Stimulated activated CD8-positive, alpha-beta memory T cell treated with anti-CD3 and anti-CD28 coated beads, Interleukin-7, amount 100 ng/mL, for 1 hour (primary cell): ENCODE results near the gene SNX18.

Experiments used
- DNase-seq, 2 donors: peaks; one replicate each; pipeline ENCODE4 v3.0.0-alpha.2; 2020; ENCODE audit warnings: low read depth in 2 of 2

The SNX18 gene

GRCh38 chr5:54541823-54542783, 24.5 kb downstream of the SNX18 start:
- no peak for DNase-seq

DNA sequence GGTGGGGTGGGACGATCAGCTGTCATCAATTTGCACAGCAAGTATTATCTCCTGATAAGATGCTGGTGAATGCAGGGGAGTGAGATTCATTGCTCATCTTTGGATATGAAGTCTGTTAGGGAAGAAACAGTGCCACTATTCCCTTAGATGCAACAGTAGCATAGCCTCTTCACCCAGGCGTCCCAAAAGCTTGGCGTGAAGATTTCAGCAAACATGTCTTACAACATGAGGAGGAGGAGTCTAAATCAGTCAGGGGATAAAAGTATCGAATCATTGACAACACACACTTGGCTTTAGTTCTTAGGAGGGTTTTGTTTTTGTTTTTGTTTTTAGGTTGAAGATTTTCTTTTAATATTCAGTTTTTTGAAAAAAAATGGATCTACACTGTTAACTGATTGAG, 26.5 kb downstream of the SNX18 start:
- DNase-seq, result no peak

GRCh38 chr5:54545796-54546195, 28.2 kb downstream of the SNX18 start:
- DNase-seq, result no peak

DNA sequence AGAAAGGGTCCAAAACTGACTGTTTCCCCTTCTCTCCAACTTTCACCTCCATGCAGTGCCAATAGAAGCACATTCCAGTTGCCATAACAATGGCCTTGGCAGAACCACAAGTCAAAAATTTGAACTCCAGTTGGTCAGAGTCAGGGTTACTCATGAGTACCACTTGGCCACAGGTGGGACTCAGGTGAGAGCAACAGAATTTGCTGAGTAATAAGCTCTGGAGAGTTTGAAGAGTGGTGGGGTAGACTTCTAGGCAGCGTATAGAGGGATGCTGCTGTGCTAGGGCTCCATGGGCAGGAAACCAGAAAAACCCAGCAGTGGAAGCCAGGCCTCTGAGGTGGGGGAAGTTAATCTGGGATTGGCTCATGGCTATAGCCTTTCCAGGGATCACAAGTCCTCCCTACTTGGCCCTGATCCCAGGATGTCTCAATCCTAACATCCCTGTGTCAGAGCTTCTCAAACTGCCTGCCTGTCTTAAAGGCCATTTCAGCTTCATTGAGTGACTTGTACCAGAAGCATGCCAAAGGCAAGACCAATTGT, 30.2 kb downstream of the SNX18 start:
- DNase-seq, result no peak

DNA sequence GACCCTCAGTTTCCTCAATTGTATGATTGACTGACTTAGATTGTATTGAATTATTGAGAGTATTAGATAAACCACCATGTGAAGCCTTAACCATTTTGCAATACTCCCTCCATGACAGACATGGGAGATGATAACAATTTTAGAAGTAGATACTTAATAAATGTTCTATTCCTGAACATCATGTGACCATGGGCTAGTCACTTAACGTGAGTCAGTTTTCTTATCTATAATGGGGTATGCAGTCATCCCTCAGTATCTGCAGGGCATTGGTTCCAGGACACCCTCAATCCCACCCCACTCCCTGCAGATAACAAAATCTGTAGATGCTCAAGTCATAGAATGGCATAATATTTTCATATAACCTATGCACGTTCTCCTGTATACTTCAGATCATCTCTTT, 31.0 kb downstream of the SNX18 start:
- DNase-seq, result no peak

GRCh38 chr5:54551292-54551691, 33.7 kb downstream of the SNX18 start:
- no peak for DNase-seq

DNA sequence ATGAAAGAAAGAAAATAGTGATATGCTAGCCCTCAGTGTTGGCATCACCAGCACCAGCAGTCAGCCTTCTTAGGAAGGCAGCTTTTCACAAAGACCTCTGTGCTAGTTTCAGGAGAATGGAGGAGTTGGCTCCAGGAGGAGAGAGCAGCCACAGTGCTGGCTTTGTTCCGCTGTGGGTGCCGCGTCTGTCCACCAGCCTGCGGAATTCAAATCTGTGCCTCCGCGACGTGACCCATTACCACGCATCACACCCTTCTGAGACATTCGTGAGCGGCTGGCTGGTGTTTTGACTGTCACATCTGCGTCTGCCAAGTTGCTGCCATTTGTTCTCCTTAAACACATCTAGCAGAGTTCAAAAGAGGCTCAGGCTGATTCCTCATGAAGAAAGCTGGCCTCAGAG, 34.4 kb downstream of the SNX18 start:
- DNase-seq, result no peak

DNA sequence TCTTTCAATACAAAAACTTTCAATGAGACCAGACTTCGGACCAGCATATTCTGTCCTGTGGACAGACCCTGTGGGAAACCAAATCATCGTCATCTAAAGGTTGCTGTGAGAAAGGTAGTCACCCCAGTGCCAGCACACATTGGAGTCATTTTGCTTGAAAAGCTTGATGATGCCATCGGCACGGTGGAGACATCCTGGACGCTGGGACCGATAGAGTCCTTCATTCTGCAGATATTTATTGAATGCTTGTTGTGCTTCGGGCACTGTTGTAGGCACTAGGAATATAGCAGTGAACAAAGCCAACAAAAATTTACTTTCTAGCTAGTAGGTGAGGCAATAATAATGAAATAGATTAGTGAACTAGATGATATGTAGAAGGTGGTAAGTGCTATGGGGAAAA, 34.9 kb downstream of the SNX18 start:
- no peak for DNase-seq

- no peak for DNase-seq
Observed at GRCh38 chr5:54553659-54554207, 36.2 kb downstream of the SNX18 start.

DNA sequence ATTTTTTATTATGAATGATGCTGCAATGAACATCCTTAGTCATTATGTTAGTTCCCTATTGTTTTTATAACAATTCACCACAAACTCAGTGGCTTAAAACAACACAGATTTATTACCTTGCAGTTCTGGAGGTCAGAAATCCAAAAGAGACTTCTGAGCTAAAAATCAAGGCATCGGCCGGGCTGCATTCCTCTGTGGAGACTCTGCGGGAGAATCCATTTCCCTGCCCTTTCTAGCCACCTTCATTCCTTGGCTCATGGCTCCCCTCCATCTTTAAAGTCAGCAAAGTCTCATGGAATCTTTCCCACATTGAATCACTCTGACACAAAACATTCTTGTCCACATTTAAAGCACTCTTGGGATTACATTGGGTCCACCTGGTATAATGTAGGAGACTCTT, 38.6 kb downstream of the SNX18 start:
- no peak for DNase-seq

DNA sequence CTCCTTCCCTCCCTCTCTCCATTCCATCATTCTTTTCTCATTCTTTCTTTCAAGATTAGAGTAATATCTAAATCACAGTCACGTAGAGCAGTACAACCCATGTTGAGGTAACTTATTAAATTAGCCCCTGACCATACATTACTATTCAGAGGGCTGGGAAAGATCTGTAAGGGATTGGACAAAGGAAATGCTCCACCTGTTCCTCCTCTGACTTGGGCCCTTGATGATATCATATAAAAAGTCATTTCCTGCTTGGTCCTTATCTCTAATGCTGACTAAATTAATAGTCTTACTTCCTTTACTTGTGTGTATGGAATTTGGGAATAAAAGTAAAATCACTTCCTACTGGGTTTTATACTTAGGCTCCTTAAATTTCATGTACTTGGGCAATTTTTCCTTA, 40.8 kb downstream of the SNX18 start:
- DNase-seq, result no peak

DNA sequence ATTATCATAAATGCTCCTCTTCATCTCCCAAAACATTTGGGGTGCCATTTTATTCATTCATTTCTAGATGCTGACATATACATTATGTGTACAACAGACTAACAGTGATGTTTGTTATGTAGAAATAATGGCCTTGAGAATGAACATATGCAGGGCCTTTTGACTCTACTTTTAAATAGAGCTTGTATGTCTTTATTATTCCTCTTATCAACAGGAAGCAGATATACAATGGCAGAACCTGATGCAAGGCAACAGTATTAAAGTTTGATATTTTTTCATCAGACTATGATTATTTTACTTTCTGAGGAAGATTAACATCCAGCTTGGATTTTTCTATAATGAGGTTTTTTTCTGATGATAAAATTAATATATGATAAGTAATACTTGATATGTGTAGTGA, 44.1 kb downstream of the SNX18 start:
- no peak for DNase-seq

DNA sequence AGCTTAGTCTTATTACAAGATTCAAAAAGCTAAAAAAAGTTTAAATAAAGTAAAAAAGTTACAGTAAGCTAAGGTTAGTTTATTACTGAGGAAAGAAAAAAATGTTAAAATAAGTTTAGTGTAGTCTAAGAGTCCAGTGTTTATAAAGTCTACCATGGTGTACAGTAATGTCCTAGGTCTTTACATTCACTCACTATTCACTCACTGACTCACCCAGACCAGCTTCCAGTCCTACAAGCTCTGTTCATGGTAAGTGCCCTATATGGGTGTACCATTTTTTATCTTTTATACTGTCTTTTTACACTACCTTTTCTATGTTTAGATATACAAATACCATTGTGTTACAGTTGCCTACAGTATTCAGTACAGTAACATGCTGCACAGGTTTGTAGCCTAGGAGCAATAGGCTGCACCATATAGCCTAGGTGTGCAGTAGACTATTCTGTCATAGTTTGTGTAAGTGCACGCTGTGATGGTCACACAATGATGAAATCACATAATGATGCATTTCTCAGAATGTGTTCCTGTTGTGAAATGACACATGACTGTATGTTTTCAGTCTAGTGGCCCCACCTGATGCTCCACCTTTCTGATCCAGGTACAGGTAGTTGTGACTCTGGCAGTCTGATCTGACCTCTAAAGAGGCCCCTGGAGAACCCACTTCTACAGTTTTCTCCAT, 45.7 kb downstream of the SNX18 start:
- DNase-seq, result no peak

DNA sequence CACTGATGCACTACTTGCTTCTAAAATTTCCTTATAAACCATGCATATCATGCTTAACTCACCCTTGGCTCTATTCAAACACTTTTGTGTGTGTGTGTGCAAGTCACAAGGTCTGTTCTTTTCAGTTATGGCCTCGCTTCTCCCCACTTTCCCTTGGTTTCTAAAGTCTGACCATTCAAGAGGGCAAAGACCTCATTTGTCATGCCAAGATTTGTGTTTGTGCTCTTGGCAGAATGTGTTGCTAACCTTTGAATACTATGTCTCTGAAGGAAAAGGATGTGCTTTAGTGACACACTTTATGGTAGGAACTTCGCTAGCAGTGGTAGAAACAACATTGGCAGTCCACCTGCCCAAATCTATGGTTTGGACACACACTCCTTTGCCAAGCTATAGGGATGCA, 50.4 kb downstream of the SNX18 start:
- no peak for DNase-seq

GRCh38 chr5:54570916-54571315, 53.4 kb downstream of the SNX18 start:
- DNase-seq, result no peak

DNA sequence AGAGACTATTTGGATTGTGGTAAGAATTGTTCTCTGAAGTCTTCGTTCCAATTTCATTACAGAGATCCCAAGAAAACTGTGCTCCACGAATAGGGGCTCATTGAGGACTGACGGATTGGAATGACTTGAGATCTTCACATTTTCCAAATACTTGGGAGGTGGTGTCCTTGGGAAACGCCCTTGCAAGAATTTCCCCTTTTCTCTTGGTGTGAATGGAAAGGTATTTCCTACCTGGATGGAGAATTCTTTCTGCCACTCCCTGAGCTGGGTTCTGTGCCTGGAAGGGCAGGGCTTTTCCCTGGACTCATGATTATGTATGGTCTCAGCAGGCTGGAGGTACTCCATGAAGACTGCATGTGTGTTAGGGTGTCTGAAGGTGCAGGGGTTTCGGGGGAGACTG, 53.9 kb downstream of the SNX18 start:
- no peak for DNase-seq

DNA sequence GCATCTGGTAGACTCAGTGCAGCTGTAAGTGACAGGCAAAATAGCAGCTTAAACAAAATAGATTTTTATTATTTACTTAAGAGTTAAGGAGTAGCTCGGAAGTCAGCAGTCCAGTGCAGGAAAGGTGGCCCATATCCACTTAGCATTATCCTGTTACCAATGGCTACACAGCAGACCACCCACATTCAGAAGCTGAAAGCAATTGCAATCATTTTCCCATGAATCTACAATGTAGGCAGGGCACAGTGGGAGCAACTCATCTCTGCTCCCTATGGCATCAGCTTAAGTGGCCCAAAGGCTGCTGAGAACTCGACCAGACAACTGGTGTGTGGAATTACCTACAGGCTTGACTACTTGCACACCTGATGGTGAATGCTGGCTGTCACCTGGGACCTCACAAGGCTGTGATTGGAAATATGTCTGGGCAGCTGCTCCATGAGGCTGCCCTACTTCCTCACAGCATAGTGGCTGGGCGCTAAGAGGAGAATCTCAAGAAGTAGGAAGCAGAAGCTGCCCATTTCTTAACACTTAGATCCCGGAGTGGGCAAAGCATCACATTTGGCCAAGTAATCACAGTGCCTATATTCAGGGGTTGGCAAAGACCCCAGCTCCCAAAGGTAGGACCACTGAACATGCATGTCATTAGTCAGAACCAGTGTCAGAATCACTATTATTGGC, 56.4 kb downstream of the SNX18 start:
- no peak for DNase-seq

- DNase-seq, result no peak
Observed at GRCh38 chr5:54577528-54577927, 60.0 kb downstream of the SNX18 start.

GRCh38 chr5:54577937-54578653, 60.5 kb downstream of the SNX18 start:
- no peak for DNase-seq

DNA sequence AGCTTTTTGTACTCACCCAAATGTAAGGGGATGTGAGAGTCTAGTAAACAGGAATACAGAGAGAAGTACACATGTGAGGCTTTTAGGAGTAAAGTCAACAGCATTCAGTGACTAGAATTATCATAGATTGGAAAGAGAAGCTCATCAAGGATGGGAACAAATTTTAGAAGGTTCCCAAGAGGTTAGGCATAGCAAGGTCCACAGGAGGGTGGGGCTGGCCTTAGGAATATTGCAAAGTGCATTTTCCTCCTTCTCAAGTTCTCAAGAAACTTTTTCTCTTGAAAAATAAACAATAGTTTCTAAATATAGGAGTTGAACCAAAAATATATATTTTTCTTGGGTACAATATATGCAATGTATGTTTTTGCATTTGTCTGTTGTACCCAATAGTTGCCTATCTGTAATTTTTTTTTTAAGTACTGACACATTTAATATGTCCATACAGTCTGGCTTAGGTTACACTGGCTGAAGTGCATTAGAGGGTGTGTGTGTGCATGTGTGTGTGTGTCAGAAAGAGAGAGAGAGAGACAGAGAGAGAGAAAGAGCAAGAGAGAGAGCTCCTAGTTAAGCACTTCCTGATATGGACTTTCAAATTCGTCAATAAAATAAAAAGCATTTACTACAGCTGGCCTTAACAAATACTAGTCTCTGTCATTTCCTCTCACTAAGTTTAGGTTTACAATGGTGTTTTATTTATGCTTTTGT, 62.2 kb downstream of the SNX18 start:
- DNase-seq, result no peak
